B cell (primary cell): ENCODE data around the gene PPWD1. TPM values are rescaled to one million over a fixed set of nuclear protein-coding genes. Genes with fewer than 3 reads are reported as not detected.

Experiments used
- ATAC-seq: fragments of 200-7000 bp; cut with Tn5 transposase; one replicate; pipeline ENCODE4 v1.10.0; 2021; ENCODE audit warnings: low read depth, mild to moderate bottlenecking, moderate number of reproducible peaks, moderate library complexity
- CTCF ChIA-PET: fragments of 350-600 bp; sonication (Branson Sonifier 250); formaldehyde crosslinking; loops from one replicate; lab custom pipeline; 2021; ENCODE audit warnings: antibody characterized with exemption, inconsistent platforms; lab: Charles Lee
- POLR2A ChIA-PET: fragments of 350-600 bp; sonication (Branson Sonifier 250); formaldehyde crosslinking; loops from one replicate; lab custom pipeline; 2021; ENCODE audit warnings: antibody characterized with exemption; lab: Charles Lee
- DNase-seq: peaks from one replicate; pipeline ENCODE4 v3.0.0; 2013
- H2AFZ ChIP-seq: 2 replicates; pipeline ENCODE4 v1.6.1; 2012; ENCODE audit warnings: mild to moderate bottlenecking, low read depth, low read length; ENCODE audit not compliant: insufficient read depth, poor library complexity, severe bottlenecking
- H3K27ac ChIP-seq, 2 donors: 1 replicate in 1 of 2; 2 replicates in 1 of 2; pipeline ENCODE4 v1.5.1; 2012 to 2013; ENCODE audit warnings: low read length in 2 of 2, mild to moderate bottlenecking in 2 of 2, moderate library complexity in 1 of 2
- H3K27me3 ChIP-seq, 4 experiments: fragments of 200-600 bp in 1 of 4; sonication (generic) in 1 of 4; replicated peaks in 1 of 4; 1 replicate in 2 of 4; 2 replicates in 2 of 4; pipeline versions ENCODE4 v1.6.1 to v1.7.0; 2013 to 2016; ENCODE audit warnings: low read length in 3 of 4, mild to moderate bottlenecking in 2 of 4, mixed read lengths in 1 of 4, moderate library complexity in 1 of 4; ENCODE audit not compliant: insufficient read depth in 4 of 4, control insufficient read depth in 3 of 4; ENCODE audit errors: control extremely low read depth in 1 of 4
- H3K36me3 ChIP-seq, 2 experiments: replicated peaks in 1 of 2; 1 replicate in 1 of 2; 2 replicates in 1 of 2; pipeline versions ENCODE4 v1.6.1 to v1.7.1; 2013; ENCODE audit warnings: low read length in 1 of 2; ENCODE audit not compliant: insufficient read depth in 2 of 2, control insufficient read depth in 1 of 2; ENCODE audit errors: control extremely low read depth in 1 of 2, extremely low read depth in 1 of 2
- H3K4me1 ChIP-seq, 2 donors: fragments of 200-600 bp in 1 of 2; sonication (generic) in 1 of 2; 1 replicate in 1 of 2; 2 replicates in 1 of 2; pipeline versions ENCODE4 v1.5.1 to v1.6.1; 2013 to 2017; ENCODE audit warnings: low read length in 2 of 2; ENCODE audit not compliant: control insufficient read depth in 2 of 2, insufficient read depth in 2 of 2
- H3K4me2 ChIP-seq: replicated peaks from 2 replicates; pipeline ENCODE3; 2012; ENCODE audit warnings: mild to moderate bottlenecking, low read depth, low read length; ENCODE audit not compliant: poor library complexity, severe bottlenecking
- H3K4me3 ChIP-seq, 5 experiments: fragments of 200-600 bp in 1 of 5; sonication (generic) in 1 of 5; 1 replicate in 3 of 5; 2 replicates in 2 of 5; pipeline versions ENCODE4 v1.5.1 to v1.7.0; 2011 to 2016; ENCODE audit warnings: low read length in 4 of 5, mild to moderate bottlenecking in 4 of 5, low read depth in 2 of 5, control low read depth in 1 of 5, moderate library complexity in 1 of 5; ENCODE audit not compliant: insufficient read depth in 1 of 5; ENCODE audit errors: control extremely low read depth in 1 of 5, extremely low read depth in 1 of 5
- H3K79me2 ChIP-seq: fragments of 200-600 bp; sonication (generic); one replicate; pipeline ENCODE4 v1.6.0; 2016; ENCODE audit warnings: low read length; ENCODE audit not compliant: control insufficient read depth, insufficient read depth
- H3K9ac ChIP-seq: fragments of 200-600 bp; sonication (generic); 2 replicates; pipeline ENCODE4 v1.6.1; 2017; ENCODE audit warnings: mild to moderate bottlenecking, low read length, moderate library complexity
- H3K9me3 ChIP-seq, 3 donors: one replicate each; pipeline versions ENCODE4 v1.6.1 to v1.7.1; 2013; ENCODE audit warnings: low read length in 2 of 3; ENCODE audit not compliant: control insufficient read depth in 2 of 3, insufficient read depth in 1 of 3; ENCODE audit errors: control extremely low read depth in 1 of 3
- H4K20me1 ChIP-seq: 2 replicates; pipeline ENCODE4 v1.6.0; 2012; ENCODE audit warnings: mild to moderate bottlenecking, low read length; ENCODE audit not compliant: insufficient read depth, control insufficient read depth, poor library complexity, severe bottlenecking
- H3K27ac Mint-ChIP-seq: one replicate; pipeline ENCODE4 v1.8.0; 2021; ENCODE audit warnings: mixed read lengths
- H3K27me3 Mint-ChIP-seq: one replicate; pipeline ENCODE4 v1.8.0; 2021; ENCODE audit warnings: mixed read lengths
- H3K4me1 Mint-ChIP-seq: one replicate; pipeline ENCODE4 v1.8.0; 2021; ENCODE audit warnings: mixed read lengths
- H3K4me3 Mint-ChIP-seq: one replicate; pipeline ENCODE4 v1.8.0; 2021; ENCODE audit warnings: mixed read lengths
- H3K9me3 Mint-ChIP-seq: one replicate; pipeline ENCODE4 v1.8.0; 2022; ENCODE audit warnings: mixed read lengths; ENCODE audit not compliant: insufficient read depth
- EZH2 ChIP-seq: IDR thresholded peaks from 2 replicates; pipeline ENCODE4 v1.6.1; 2012; ENCODE audit warnings: borderline replicate concordance, low read depth, mild to moderate bottlenecking, moderate library complexity, low read length; ENCODE audit not compliant: insufficient read depth, poor library complexity, severe bottlenecking
- WGBS: methylation state at CpG from one replicate; pipeline ENCODE4 v1.1.5; 2013; ENCODE audit warnings: missing lambda C conversion rate; ENCODE audit not compliant: insufficient coverage; 5-methylcytosine and 5-hydroxymethylcytosine counted together
- intact Hi-C: fragments of 100-400 bp; cut with micrococcal nuclease; formaldehyde crosslinking; loops from one replicate; pipeline ENCODE4 v1.10.0; 2022
- polyA plus RNA-seq: library from polyadenylated mRNA; depleted of rRNA; stranded (reverse); fragments of >200 nt; gene quantifications from 2 replicates; pipeline ENCODE4 v1.2.3, GENCODE V29; 2012
- total RNA-seq, 2 donors: library from RNA; stranded (reverse); fragments of 120-200 nt in 1 of 2; gene quantifications; 1 replicate in 1 of 2; 2 replicates in 1 of 2; pipeline versions ENCODE4 v1.2.3 to v1.2.4, GENCODE V29; 2013 to 2022
- TF ChIP-seq, protein P1 (sequence below): fragments of 200-600 bp; IDR thresholded peaks from one replicate; pipeline ENCODE4 v1.8.0; 2022; ENCODE audit warnings: antibody characterized with exemption, mild to moderate bottlenecking

The PPWD1 gene
- total and polyA plus RNA-seq, 2 donors (not counting 1 experiment from before 2014, with no cell fraction given) = 17.7 to 91.0 TPM

DNA sequence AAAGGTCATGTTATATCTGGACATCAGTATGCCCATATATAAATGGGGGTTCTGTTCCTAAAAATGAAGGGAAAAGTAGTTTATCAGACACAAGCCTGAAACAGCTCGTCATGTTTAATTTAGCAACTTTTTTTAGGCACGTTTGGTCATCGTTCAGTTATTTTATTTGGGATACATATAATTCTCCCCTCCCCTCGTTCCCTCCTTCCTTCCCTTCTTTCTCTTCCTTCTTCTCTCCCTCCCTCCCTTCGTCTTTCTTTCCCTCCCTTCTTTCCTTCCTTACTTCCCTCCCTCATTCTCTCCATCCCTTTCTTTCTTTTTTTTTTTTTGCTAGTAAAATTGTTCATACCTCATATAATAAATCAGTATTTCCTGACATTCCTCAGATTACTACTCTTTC lies 3.4 kb downstream of the PPWD1 start:
- ChIA-PET CTCF (no interaction called here), POLR2A (no interaction called here)
- no peak overlapping the region for H3K4me3 Mint-ChIP-seq
- H3K27me3 ChIP-seq = no peaks in the 10 kb centered on the region
- H3K9me3 ChIP-seq = no peaks in the 10 kb centered on the region
- no peak overlapping the region for H3K4me3 ChIP-seq
- ATAC-seq (no peak), DNase-seq (no peak)
- 100% methylated on average over 2 of the region's 5 CpGs for WGBS
- H2AFZ ChIP-seq = no peak overlapping the region
- H3K4me2 ChIP-seq = no peak overlapping the region
- H3K27ac Mint-ChIP-seq = no peak overlapping the region
- H3K79me2 ChIP-seq = peaks cover 38% of the 10 kb centered on the region
- peaks cover 0 to 11% of the 10 kb centered on the region in 2 experiments for H3K36me3 ChIP-seq
- H3K9ac ChIP-seq = no peak overlapping the region
- TF ChIP-seq EZH2 = no peak
- TF ChIP-seq, protein P1, sequence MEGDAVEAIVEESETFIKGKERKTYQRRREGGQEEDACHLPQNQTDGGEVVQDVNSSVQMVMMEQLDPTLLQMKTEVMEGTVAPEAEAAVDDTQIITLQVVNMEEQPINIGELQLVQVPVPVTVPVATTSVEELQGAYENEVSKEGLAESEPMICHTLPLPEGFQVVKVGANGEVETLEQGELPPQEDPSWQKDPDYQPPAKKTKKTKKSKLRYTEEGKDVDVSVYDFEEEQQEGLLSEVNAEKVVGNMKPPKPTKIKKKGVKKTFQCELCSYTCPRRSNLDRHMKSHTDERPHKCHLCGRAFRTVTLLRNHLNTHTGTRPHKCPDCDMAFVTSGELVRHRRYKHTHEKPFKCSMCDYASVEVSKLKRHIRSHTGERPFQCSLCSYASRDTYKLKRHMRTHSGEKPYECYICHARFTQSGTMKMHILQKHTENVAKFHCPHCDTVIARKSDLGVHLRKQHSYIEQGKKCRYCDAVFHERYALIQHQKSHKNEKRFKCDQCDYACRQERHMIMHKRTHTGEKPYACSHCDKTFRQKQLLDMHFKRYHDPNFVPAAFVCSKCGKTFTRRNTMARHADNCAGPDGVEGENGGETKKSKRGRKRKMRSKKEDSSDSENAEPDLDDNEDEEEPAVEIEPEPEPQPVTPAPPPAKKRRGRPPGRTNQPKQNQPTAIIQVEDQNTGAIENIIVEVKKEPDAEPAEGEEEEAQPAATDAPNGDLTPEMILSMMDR = no peak
- no peaks in the 10 kb centered on the region for H3K9me3 Mint-ChIP-seq
- no peaks in the 10 kb centered on the region for H4K20me1 ChIP-seq
- H3K4me1 Mint-ChIP-seq = peaks cover 37% of the 10 kb centered on the region
- peaks cover 19 to 20% of the 10 kb centered on the region in 2 donors for H3K4me1 ChIP-seq
- intact Hi-C loops = loop anchor here (10.0 kb wide), 1 partner anchor 532 kb away; no protein-coding TSS in a partner anchor
- H3K27ac ChIP-seq = no peak overlapping the region
- H3K27me3 Mint-ChIP-seq = no peaks in the 10 kb centered on the region

DNA sequence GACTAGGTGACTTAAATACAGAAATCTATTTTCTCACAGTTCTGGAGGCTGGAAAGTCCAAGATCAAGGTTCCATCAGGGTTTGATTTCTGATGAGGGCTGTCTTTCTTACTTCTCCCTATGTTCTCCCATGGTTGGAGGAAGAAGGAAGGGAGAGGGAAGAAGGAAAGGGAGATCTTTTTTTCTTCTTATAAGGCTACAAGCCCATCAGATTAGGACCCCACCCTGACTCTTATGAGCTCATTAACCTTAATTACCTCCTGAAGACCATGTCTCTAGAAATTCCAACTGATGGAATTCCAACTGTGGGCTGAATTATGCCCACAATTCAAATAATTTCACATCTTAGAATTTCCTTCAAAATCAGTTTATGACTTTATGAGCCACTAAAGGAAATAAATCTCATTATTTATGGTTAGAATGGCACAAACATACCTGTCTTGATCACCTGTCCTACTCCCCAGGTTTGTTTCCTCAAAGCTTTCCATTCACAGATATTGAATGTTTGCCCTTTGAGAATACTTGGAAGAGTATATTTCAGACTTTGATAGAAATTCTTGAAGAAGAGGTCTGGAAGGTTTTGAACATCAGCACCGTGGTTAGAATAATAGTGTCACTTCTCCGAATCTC lies 7.6 kb downstream of the PPWD1 start:
- Histone ChIP-seq H4K20me1 (peaks cover 5% of the 10 kb centered on the region), H3K9me3 (no peaks in the 10 kb centered on the region), H3K79me2 (peaks cover 30% of the 10 kb centered on the region), H3K27me3 (no peaks in the 10 kb centered on the region), H3K36me3 (peaks cover 6 to 32% of the 10 kb centered on the region in 2 experiments), H3K9ac (no peak overlapping the region), H3K4me2 (no peak overlapping the region), H3K4me3 (no peak overlapping the region), H3K4me1 (no peaks in the 10 kb centered on the region), H2AFZ (no peak overlapping the region), H3K27ac (no peak overlapping the region)
- no peak for ATAC-seq
- ChIA-PET CTCF (no interaction called here), POLR2A (no interaction called here)
- Mint-ChIP-seq H3K4me3 (no peak overlapping the region), H3K4me1 (peaks cover 9% of the 10 kb centered on the region), H3K27ac (no peak overlapping the region), H3K9me3 (no peaks in the 10 kb centered on the region), H3K27me3 (no peaks in the 10 kb centered on the region)
- TF ChIP-seq, protein P1 = no peak
- TF ChIP-seq EZH2 = no peak
- no peak for DNase-seq
- no CpG with 5 or more reads among the region's 2 CpGs for WGBS
- intact Hi-C loops = no loop called here
